ENCODE results near the gene CTNNB1.
A peak's percentile ranks its signal among the peaks of the same experiment; 100 is the strongest.

Gene CTNNB1

DNA sequence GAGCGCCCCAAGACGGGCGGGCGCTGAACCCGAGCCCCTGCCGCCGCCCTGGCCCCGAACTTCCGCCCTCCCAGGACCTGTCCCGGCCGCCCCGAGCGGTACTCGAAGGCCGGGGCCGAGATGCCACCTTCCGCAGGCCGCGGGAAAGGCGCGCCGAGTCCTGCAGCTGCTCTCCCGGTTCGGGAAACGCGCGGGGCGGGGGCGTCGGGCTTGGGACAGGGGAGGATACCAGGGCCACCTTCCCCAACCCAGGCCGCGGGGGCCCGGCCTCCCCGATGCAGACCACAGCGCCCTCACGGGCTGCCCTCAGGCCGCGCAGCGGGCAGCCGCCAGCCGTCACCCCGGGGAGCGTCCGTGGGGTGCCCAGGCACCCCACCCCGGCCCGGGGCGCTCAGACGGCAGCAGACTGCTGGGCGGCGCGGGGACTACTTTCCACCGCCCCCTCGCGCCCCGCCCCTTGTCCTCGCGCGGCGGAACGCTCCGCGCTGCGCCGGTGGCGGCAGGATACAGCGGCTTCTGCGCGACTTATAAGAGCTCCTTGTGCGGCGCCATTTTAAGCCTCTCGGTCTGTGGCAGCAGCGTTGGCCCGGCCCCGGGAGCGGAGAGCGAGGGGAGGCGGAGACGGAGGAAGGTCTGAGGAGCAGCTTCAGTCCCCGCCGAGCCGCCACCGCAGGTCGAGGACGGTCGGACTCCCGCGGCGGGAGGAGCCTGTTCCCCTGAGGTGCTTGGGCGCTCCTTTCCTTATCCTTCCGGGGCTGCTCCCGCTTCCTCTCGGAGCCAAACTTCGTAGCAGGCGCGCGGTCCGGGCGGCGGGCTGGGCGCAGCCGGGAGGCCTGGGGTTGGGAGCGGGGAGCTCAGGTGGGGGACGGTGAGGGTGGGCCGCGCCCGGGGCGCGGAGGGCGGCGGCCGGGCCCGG, at the start of gene CTNNB1:
Gene CTNNB1 (plus strand): TSS at position 556 of the 916 bp plus-strand sequence. CDS start 24,564 bp downstream, outside the sequence.
- peak; percentile 45 to 92 (median 83) for DNase-seq

DNA sequence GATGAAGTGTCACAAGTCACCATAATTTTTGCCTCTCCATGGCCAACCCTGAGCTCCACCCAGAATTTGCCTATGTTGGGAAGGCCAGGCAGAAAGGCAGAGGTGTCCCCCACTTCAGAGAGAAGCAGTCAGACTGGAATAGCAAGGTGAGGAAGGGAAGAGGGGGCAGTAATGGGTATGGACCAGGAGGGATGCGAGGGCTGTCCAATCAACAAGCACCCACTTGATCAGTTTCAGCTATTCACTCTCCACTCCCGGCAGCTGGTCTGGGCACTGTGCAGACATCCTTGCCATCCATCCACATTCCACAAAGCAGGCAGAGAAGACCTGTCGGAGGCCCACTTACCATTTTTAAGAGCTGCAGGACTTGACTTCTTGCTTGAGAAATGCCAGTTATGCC, 43.5 kb upstream of the CTNNB1 start:
- no peak for DNase-seq

- DNase-seq: no peak
Measured at GRCh38 chr3:41158947-41159346, 40.4 kb upstream of the CTNNB1 start.

- DNase-seq: no peak
Measured at GRCh38 chr3:41159588-41160189, 39.6 kb upstream of the CTNNB1 start.

GRCh38 chr3:41162541-41162940, 36.8 kb upstream of the CTNNB1 start:
- DNase-seq: no peak

GRCh38 chr3:41163006-41163405, 36.3 kb upstream of the CTNNB1 start:
- DNase-seq: no peak

DNA sequence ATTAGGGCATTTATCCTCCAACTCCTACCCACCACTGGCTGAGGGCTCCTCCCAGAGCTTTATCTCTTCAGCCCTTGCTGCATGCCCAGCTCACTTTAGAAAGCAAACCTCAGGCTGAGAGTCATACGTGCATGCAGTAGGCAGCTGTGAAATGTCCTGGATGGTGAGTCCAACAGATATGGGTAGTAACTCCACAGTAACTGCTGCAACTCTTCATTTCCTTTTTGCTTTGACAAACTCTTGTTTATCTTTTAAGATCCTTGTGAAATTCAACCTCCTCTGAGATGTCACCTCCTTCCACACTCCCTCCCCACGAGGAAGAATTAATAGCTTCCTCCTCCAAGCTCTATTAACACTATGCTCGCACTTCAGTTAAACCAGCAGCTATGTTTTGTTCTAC, 35.9 kb upstream of the CTNNB1 start:
- DNase-seq: no peak

- DNase-seq: no peak
Measured at GRCh38 chr3:41164777-41165176, 34.5 kb upstream of the CTNNB1 start.

DNA sequence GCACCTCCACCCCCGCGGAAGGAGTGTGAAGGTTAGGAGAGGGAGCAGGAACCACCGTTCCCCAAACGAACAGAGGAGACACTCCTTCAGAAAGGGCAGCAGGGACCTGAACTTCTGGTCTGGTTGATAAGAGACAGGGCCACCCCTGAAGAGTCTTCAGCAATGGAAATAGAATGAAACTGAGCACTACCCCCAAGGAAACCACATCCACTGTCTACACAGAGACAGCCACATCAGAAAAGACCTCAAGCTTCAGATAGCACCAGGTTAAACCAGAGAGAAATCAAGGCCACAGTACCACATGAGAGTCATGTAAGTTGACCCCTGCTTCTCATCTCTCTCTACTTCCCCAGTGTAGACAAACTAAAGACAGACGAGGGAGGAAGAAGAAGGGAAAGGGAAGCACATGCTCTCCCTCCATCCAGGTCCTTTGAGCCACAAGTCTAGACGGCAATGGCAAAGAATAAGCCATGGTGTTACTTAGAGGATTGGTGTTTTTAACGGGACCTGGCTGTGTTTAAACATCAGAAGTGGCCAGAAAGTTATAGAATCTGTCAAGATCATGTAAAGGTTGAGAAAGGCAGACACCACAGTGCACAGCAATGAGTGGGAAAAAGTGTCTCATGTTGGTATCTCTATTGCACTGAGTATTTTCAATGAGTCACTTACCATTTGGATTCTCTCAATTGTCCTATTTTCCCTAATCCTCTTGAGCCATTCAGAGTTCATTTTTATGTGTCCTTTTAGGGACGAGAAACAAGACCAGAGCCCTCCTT, 31.4 kb upstream of the CTNNB1 start:
- no peak for DNase-seq

GRCh38 chr3:41169023-41169422, 30.3 kb upstream of the CTNNB1 start:
- DNase-seq: no peak

GRCh38 chr3:41173926-41174885, 25.1 kb upstream of the CTNNB1 start:
- DNase-seq: no peak

DNA sequence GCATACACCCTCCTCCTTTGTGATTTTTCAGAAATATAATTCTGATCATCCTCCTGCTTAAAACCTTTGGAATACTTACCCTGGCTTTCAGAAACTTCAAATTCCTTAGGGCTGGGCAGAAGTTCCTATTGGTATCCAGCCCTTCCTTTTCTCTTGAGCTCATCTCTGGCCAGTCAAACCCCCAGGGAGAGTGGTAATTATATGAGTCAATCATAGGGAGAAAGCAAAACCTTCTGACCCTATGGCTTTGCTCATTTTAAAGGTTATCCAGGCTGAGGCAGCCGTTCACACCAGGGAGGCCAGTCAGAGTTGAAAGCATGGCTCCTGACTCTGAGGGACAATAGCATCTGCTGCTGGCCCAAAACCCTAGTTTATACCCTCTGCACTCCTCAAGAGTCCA, 23.9 kb upstream of the CTNNB1 start:
- DNase-seq: no peak

DNA sequence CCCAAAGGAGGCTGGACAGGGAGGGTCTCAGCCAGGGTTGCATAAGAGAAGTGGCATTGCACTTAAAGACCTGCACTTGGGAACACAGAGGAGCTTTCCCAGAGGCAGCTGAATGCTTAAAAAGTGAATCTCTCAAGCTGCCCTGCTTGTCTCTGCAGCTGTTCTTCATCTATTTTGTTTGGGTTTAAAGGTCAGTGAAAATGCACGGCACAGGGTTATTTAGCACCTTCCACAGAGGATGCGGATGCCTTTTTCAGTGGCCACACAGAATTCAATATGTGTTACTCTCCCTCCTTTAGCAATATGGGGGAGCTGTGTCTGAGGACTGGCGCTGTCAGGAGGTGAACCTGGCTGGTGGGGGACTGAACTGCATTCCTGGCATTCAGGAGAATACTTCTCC, 22.7 kb upstream of the CTNNB1 start:
- no peak for DNase-seq

- DNase-seq: no peak
Measured at GRCh38 chr3:41178576-41178975, 20.7 kb upstream of the CTNNB1 start.

- DNase-seq: no peak
Measured at GRCh38 chr3:41180396-41180795, 18.9 kb upstream of the CTNNB1 start.

DNA sequence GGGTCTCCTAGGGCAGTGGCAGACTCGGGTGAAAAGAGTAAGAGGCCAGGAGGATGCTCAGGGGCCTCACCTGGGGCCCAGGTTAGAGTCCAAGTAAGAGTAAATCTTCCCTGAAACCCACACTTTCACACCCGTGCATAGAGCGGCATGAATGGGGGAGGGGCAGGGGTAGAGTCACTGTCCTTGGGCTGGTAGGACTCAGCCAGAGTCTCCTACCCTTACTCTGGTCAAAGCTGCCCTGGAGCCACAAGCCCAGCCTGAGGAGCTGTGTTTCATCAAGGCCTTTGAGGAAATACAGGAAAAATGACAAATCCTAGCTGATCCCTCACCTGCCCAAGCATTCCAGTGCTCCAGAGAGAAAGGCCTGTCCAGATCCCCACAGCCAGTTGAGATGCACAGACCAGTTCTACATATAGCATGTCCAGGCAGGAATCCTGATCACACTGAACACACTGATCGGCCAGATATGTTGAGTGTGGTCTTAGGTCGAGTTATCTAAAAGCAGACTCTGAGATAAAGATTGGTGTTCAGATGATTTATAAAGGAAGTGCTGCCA, 16.7 kb upstream of the CTNNB1 start:
- no peak for DNase-seq

DNA sequence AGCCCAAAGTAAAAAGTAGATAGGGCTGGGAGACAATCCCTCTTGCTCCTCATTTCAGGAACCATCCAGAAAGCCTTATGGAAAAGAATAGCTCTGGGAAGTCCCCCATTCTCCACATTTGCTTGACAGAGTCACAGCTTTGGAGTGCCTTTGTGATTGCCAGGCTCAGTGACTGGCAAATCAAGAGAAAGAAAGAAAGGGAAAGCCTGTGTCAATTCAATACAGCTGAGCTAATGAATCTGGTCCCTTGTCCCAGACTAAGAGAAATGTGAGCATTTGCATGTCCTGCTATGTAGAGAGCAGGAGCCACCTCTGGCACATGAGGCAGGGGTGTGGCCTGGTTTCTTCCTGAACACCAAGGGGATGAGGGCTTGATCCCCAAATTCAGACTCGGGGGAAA, 14.9 kb upstream of the CTNNB1 start:
- DNase-seq: no peak

DNA sequence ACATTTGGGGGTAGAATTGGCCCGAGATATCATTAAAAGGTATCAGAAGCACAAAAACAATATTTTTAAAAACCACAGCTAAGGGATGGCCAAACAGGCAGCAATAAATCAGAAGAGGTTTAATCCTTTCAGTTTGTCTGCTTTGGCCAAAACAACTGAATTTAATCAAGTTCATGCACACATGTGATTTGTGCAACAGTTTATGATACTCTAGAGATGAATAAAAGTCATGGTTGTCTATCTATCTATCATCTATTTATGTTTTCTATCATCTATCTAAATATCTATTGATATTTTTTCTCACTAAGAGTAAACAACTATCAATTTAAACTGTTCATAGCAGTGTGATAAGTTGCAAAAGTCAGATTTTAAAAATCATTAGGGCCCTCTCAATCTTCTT, 13.0 kb upstream of the CTNNB1 start:
- no peak for DNase-seq

DNA sequence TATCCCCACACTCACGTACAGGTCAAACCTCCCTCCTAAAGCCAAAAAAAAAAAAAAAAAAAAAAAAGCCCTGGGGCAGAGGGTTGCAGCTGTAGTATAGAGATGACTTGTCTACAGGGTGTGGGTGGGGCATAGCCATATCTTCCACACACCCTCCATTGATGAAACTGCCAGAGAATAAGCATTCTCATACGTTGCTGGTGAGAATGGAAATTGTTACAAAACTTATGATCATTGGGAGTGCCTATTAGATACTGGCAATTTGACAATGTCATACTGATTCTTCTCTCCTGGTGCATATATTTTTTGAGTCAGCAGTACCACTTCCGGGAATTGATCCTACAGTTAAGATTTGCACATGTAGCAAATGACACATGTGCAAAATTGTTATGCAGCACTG, 11.0 kb upstream of the CTNNB1 start:
- no peak for DNase-seq

DNA sequence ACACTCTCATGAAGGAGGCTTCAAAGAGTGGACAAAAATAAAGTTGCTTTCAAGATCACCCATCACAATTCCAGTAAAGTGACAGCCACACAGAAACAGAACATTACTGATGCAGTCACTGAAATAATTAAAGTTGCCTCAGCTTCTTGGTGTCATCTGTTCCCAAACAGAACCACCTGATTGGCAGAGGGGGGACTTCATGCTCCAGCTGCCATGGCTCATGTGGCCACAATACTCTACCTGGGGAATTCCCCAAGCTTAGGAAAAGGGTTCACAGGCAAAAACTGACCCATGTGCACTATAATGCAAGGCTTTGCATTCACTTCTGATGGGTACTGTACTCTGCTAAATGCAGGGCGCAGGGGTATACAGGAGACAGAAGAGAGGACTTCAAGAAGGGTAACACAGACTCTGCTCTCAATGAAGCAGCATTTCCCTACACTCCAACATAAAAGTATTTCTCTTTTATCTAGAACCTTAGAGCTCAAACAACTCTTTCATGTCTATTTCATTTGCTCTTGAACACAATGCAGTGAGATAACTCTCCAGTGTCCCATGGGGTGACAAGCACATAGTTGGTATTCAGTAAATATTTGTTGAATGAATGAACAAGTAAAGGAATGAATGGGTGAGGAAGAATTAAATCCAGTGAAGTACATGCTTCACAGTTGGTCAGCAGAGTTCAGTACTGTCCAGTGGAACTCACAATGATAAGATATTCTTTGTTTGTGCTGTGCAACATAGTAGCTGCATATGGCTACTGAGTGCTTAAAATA, 8.6 kb upstream of the CTNNB1 start:
- no peak for DNase-seq

Data from amygdala (tissue), 56 donors.